Measurements from ENCODE around the gene STUM.

DNA sequence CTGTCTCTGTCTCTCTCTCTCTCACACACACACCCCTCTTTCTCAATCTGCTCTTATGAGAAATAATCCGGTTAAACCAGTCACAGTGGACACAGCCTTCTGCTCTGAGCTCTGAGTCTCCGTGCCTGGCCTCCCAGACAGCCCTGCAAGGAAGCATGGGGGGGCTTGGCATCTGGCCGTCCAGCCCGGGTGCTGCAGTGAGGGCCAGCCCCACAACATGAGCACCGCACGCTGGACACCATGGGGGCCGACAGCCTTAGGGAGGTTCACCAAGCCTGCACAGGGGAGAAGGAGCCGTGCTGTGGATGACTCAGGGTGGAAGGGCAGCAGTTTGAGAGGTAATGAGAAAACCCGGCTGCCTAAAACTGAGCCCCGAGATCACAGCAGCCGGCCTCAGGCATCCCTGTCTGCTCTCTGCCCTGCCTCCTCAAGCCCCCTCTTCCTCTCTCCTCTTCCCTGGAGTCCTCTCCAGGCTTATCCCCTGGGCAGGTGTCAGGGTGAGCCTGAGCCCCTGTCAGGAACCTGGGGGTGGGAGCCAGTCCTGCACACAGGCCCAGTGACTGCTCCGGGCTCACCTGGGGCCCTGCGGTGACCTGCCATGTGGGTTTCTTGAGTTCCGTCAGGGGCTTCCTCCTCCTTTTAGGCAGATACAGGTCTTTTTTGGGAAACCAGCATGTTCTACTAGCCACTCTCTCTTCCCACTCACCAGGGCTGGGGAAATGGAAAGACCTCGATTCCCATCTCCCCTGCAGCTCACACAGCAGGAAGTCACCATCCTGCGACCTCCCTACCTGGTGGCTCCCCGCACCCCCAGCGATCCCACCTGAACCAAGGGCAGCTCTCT is 97.7 kb downstream of the STUM start:
- TF ChIP-seq, protein P1, sequence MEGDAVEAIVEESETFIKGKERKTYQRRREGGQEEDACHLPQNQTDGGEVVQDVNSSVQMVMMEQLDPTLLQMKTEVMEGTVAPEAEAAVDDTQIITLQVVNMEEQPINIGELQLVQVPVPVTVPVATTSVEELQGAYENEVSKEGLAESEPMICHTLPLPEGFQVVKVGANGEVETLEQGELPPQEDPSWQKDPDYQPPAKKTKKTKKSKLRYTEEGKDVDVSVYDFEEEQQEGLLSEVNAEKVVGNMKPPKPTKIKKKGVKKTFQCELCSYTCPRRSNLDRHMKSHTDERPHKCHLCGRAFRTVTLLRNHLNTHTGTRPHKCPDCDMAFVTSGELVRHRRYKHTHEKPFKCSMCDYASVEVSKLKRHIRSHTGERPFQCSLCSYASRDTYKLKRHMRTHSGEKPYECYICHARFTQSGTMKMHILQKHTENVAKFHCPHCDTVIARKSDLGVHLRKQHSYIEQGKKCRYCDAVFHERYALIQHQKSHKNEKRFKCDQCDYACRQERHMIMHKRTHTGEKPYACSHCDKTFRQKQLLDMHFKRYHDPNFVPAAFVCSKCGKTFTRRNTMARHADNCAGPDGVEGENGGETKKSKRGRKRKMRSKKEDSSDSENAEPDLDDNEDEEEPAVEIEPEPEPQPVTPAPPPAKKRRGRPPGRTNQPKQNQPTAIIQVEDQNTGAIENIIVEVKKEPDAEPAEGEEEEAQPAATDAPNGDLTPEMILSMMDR (optimal IDR thresholded peaks at IDR 0.05 in 1 of 3, IDR thresholded peaks at IDR 0.05 in 1 of 3, conservative IDR thresholded peaks at IDR 0.05 in 1 of 3; ENCODE audit: extremely low read depth in 1 of 3, insufficient read depth in 2 of 3, low read length in 3 of 3) = no peak
- no peak for TF ChIP-seq EZH2 (IDR thresholded peaks at IDR 0.05; ENCODE audit: low read length)

All from keratinocyte (primary cell).